ENCODE results near the gene CELSR1.

DNA sequence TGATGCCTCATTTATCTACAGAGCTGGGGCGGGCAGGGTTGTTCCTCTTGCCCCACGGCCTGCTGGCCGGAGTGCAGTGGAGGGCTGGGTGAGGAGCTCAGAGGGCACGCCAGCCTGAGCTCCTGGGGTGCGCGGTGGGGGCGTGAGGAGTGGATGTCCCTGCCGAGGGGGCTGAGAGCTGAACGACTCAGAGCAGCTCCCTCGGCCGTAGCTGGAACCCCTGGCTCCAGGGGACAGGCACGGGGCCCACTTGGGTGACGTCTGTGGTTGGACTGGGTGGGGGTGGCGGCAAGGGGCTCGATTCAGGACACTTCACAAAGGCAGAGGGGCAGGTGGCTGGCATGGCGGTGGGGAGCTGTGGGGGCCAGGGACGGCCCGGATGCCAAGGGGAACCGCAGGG is 139.5 kb downstream of the CELSR1 start:
- TF ChIP-seq, protein P1, sequence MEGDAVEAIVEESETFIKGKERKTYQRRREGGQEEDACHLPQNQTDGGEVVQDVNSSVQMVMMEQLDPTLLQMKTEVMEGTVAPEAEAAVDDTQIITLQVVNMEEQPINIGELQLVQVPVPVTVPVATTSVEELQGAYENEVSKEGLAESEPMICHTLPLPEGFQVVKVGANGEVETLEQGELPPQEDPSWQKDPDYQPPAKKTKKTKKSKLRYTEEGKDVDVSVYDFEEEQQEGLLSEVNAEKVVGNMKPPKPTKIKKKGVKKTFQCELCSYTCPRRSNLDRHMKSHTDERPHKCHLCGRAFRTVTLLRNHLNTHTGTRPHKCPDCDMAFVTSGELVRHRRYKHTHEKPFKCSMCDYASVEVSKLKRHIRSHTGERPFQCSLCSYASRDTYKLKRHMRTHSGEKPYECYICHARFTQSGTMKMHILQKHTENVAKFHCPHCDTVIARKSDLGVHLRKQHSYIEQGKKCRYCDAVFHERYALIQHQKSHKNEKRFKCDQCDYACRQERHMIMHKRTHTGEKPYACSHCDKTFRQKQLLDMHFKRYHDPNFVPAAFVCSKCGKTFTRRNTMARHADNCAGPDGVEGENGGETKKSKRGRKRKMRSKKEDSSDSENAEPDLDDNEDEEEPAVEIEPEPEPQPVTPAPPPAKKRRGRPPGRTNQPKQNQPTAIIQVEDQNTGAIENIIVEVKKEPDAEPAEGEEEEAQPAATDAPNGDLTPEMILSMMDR (IDR thresholded peaks at IDR 0.05), result no peak
- TF ChIP-seq POLR2A (IDR thresholded peaks at IDR 0.05), result no peak
- TF ChIP-seq POLR2AphosphoS5 (IDR thresholded peaks at IDR 0.05; ENCODE audit: insufficient read depth in 1 of 2, low read depth in 1 of 2), result no peak

All from vagina (tissue), 2 donors.